Retina (tissue), 1 donor: ENCODE results near the gene ZNRD2.
"Not testable (repeated sequence)": the region's sequence is repeated elsewhere in the genome, so short reads cannot be mapped to it uniquely, and the experiment has no call there.

Source experiments
- DNase-seq: peaks from one replicate; pipeline ENCODE4 v3.0.0-alpha.2; 2016

ZNRD2 gene

GRCh38 chr11:65556470-65557279 lies 13.6 kb upstream of the ZNRD2 start:
- DNase-seq, result no peak

GRCh38 chr11:65557280-65558001 lies 12.8 kb upstream of the ZNRD2 start:
- DNase-seq, result peak; percentile 32

GRCh38 chr11:65558002-65558929 lies 12.0 kb upstream of the ZNRD2 start, which contains the start of gene LTBP3:
LTBP3 (minus strand) TSS chr11:65558359; CDS start chr11:65557959, 400 bp downstream.
- DNase-seq, result peak; percentile 83

GRCh38 chr11:65558930-65559509 lies 11.3 kb upstream of the ZNRD2 start:
- DNase-seq, result no peak

GRCh38 chr11:65559535-65559934 lies 10.7 kb upstream of the ZNRD2 start:
- no peak for DNase-seq

- no peak for DNase-seq
Measured at GRCh38 chr11:65559951-65560537, 10.2 kb upstream of the ZNRD2 start.

GRCh38 chr11:65560555-65561418 lies 9.5 kb upstream of the ZNRD2 start:
- peak; percentile 81 for DNase-seq

- DNase-seq, result no peak
Measured at GRCh38 chr11:65562020-65562419, 8.3 kb upstream of the ZNRD2 start.

GRCh38 chr11:65562788-65563187 lies 7.5 kb upstream of the ZNRD2 start:
- no peak for DNase-seq

GRCh38 chr11:65563601-65564000 lies 6.7 kb upstream of the ZNRD2 start:
- DNase-seq, result no peak

GRCh38 chr11:65564879-65565559 lies 5.3 kb upstream of the ZNRD2 start:
- not testable (repeated sequence) for DNase-seq

GRCh38 chr11:65565624-65566453 lies 4.4 kb upstream of the ZNRD2 start:
- DNase-seq, result no peak

GRCh38 chr11:65569164-65569972 lies 909 bp upstream of the ZNRD2 start:
- no peak for DNase-seq

- DNase-seq, result no peak
Measured at GRCh38 chr11:65571420-65571819, 1.1 kb downstream of the ZNRD2 start.

- DNase-seq, result no peak
Measured at GRCh38 chr11:65571940-65572339, 1.7 kb downstream of the ZNRD2 start.

GRCh38 chr11:65572356-65573051 lies 2.2 kb downstream of the ZNRD2 start, which contains the start of gene FAM89B:
FAM89B (plus strand) TSS chr11:65572538; CDS start chr11:65572670, 132 bp downstream.
- DNase-seq, result peak; percentile 83

GRCh38 chr11:65573391-65574079 lies 3.3 kb downstream of the ZNRD2 start:
- no peak for DNase-seq
